ENCODE results near the gene HHIP. TPM values are rescaled to one million over a fixed set of nuclear protein-coding genes. Genes with fewer than 3 reads are reported as not detected.
A peak's percentile ranks its signal among the peaks of the same experiment; 100 is the strongest.

HHIP gene
- total and polyA plus RNA-seq, 2 donors (not counting 1 experiment from before 2014, with no cell fraction given): under 0.01 to 0.59 TPM

DNA sequence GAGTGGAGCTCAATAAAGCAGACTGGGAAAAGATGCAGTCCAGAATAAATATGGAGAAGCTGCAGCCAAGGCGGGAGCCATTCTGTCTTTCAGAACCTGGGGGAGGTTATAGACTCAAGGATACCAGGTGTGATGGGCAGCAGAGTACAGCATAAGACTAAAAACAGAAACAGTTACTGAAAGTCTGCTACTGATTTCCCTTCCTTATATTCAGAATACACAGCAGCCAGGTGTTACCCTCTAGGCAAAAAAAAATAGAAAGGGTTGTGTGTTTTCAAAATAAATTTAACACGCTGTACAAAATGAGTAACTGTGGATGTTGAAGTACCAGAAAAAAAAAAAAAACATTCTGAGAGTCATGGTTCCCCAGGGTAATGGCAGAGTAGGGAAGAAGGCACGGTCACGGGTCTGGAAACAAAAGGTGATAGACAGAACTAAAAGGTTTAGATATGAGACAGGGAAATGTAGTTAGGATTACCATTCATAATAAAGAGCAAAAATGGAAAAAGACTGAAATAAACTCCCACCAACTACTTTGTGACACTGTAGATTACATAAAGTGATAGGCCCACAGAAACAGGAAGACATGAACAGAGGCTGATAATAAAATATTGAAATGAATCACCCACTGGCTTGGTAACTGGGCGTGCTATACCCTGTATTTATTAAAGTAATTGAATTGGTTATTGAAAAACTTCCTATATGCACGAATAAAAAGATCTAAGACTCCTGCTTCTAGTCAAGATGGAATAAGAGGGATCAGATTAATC, 10.8 kb upstream of the HHIP start:
- no peaks in the 10 kb centered on the region for H3K4me1 ChIP-seq (ENCODE audit: control insufficient read depth, extremely low read depth, insufficient read depth, low read length)
- H3K27me3 ChIP-seq (ENCODE audit: control insufficient read depth, insufficient read depth, low read length): no peaks in the 10 kb centered on the region
- no peak overlapping the region for H2AFZ ChIP-seq (ENCODE audit: low read length)
- no peaks in the 10 kb centered on the region for H3K79me2 ChIP-seq (ENCODE audit: control insufficient read depth, insufficient read depth, low read length)
- H3K4me3 ChIP-seq (replicated peaks in 1 of 4; ENCODE audit: control extremely low read depth in 1 of 4, insufficient read depth in 1 of 4, low read depth in 3 of 4, low read length in 4 of 4): no peak overlapping the region
- H4K20me1 ChIP-seq (ENCODE audit: control insufficient read depth, extremely low read depth, insufficient read depth, low read length): no peaks in the 10 kb centered on the region
- no peak overlapping the region for H3K4me2 ChIP-seq (ENCODE audit: extremely low read depth, insufficient read depth, low read length)
- H3K9ac ChIP-seq (ENCODE audit: insufficient read depth, low read length): no peak overlapping the region
- no peak for DNase-seq (ENCODE audit: low read depth in 2 of 2)
- H3K9me3 ChIP-seq (ENCODE audit: control insufficient read depth, insufficient read depth, low read depth, low read length): no peaks in the 10 kb centered on the region
- H3K36me3 ChIP-seq (ENCODE audit: control insufficient read depth, insufficient read depth, low read length): no peaks in the 10 kb centered on the region
- TF ChIP-seq, protein P1, sequence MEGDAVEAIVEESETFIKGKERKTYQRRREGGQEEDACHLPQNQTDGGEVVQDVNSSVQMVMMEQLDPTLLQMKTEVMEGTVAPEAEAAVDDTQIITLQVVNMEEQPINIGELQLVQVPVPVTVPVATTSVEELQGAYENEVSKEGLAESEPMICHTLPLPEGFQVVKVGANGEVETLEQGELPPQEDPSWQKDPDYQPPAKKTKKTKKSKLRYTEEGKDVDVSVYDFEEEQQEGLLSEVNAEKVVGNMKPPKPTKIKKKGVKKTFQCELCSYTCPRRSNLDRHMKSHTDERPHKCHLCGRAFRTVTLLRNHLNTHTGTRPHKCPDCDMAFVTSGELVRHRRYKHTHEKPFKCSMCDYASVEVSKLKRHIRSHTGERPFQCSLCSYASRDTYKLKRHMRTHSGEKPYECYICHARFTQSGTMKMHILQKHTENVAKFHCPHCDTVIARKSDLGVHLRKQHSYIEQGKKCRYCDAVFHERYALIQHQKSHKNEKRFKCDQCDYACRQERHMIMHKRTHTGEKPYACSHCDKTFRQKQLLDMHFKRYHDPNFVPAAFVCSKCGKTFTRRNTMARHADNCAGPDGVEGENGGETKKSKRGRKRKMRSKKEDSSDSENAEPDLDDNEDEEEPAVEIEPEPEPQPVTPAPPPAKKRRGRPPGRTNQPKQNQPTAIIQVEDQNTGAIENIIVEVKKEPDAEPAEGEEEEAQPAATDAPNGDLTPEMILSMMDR (conservative IDR thresholded peaks at IDR 0.05 in 1 of 2, IDR thresholded peaks at IDR 0.05 in 1 of 2; ENCODE audit: low read depth in 1 of 2, low read length in 2 of 2): no peak
- no peak for TF ChIP-seq EZH2 (IDR thresholded peaks at IDR 0.05; ENCODE audit: low read length, missing control alignments)
- H3K27ac ChIP-seq (ENCODE audit: insufficient read depth, low read length): no peak overlapping the region

DNA sequence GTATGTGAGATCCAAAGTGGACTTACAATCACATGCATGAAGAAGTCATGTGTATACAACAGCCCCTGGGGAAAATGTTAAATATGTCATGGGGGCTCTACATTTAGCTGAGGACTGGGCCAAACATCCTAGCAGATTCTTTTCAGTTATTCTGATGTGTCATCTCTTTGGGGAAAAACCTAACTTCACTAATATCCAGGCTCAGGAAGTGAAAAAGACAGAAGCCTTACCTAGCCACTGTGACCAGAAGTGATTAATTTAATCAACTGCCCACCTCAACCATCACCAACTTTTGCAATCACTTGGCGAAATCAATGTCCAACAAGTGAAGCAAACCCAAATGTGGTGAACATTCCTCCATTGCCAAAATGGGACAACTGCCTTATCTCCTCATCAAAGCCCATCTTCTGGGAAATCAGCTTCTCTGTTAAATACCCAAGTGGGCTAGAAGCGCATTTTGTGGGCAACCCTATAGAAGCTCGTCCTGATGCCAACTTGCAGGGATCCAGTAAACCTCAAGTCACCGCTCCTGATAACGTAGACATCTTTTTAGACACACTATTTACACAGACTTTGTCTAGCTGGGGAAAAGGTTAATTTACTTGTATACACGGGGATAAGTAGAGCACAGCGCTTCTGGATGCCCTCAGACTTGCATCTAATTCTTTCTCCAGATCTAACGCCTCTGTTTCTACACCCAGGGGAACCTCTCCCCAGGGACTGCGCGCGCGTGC, 1.4 kb upstream of the HHIP start:
- H3K9ac ChIP-seq (ENCODE audit: insufficient read depth, low read length): no peak overlapping the region
- H3K27me3 ChIP-seq (ENCODE audit: control insufficient read depth, insufficient read depth, low read length): peaks cover 4% of the 10 kb centered on the region
- no peaks in the 10 kb centered on the region for H4K20me1 ChIP-seq (ENCODE audit: control insufficient read depth, extremely low read depth, insufficient read depth, low read length)
- H2AFZ ChIP-seq (ENCODE audit: low read length): no peak overlapping the region
- H3K4me1 ChIP-seq (ENCODE audit: control insufficient read depth, extremely low read depth, insufficient read depth, low read length): no peaks in the 10 kb centered on the region
- H3K4me2 ChIP-seq (ENCODE audit: extremely low read depth, insufficient read depth, low read length): no peak overlapping the region
- H3K79me2 ChIP-seq (ENCODE audit: control insufficient read depth, insufficient read depth, low read length): no peaks in the 10 kb centered on the region
- H3K4me3 ChIP-seq (replicated peaks in 1 of 4; ENCODE audit: control extremely low read depth in 1 of 4, insufficient read depth in 1 of 4, low read depth in 3 of 4, low read length in 4 of 4): peak overlapping the region in 2 of 4 experiments; percentile 13 to 62
- TF ChIP-seq, protein P1 (conservative IDR thresholded peaks at IDR 0.05 in 1 of 2, IDR thresholded peaks at IDR 0.05 in 1 of 2; ENCODE audit: low read depth in 1 of 2, low read length in 2 of 2): no peak
- peak; percentile 44 for TF ChIP-seq EZH2 (IDR thresholded peaks at IDR 0.05; ENCODE audit: low read length, missing control alignments)
- no peak for DNase-seq (ENCODE audit: low read depth in 2 of 2)
- H3K9me3 ChIP-seq (ENCODE audit: control insufficient read depth, insufficient read depth, low read depth, low read length): no peaks in the 10 kb centered on the region
- H3K36me3 ChIP-seq (ENCODE audit: control insufficient read depth, insufficient read depth, low read length): no peaks in the 10 kb centered on the region
- no peak overlapping the region for H3K27ac ChIP-seq (ENCODE audit: insufficient read depth, low read length)

DNA sequence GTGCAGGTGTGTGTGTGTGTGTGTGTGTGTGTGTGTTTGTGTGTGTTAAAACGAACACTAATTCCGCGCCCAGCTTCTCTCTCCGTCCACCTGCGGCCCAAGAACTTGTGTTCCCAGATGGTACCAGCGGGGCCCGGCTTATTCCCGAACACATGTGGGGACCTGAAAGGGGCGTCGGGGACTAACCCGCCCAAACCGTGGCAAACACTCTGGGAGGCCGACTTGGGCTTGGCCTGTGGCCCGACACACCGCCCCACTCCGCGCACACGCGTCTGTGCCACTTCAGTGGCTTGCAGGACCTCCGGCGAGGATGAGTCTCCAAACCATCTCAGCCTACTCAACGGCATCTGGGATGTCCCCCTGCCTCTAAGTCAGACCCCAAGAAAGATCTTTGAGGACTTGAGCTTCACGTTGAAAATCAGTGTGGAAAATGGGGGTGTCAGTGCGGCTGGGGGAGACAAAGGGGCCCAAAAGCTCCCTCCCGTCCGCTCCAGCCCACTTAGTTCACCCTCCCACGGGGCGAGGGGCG, 790 bp upstream of the HHIP start:
- TF ChIP-seq EZH2 (IDR thresholded peaks at IDR 0.05; ENCODE audit: low read length, missing control alignments): peak; percentile 25
- TF ChIP-seq, protein P1 (conservative IDR thresholded peaks at IDR 0.05 in 1 of 2, IDR thresholded peaks at IDR 0.05 in 1 of 2; ENCODE audit: low read depth in 1 of 2, low read length in 2 of 2): no peak

More for the DNA sequence above, 790 bp upstream of the HHIP start:
- Histone ChIP-seq H3K4me3 (replicated peaks in 1 of 4; ENCODE audit: control extremely low read depth in 1 of 4, insufficient read depth in 1 of 4, low read depth in 3 of 4, low read length in 4 of 4) (peak overlapping the region in 3 of 4 experiments; percentile 12 to 62 (median 60)), H4K20me1 (ENCODE audit: control insufficient read depth, extremely low read depth, insufficient read depth, low read length) (no peaks in the 10 kb centered on the region), H3K36me3 (ENCODE audit: control insufficient read depth, insufficient read depth, low read length) (no peaks in the 10 kb centered on the region), H2AFZ (ENCODE audit: low read length) (no peak overlapping the region), H3K4me2 (ENCODE audit: extremely low read depth, insufficient read depth, low read length) (peak overlapping the region; percentile 17), H3K27ac (ENCODE audit: insufficient read depth, low read length) (no peak overlapping the region), H3K9ac (ENCODE audit: insufficient read depth, low read length) (no peak overlapping the region), H3K4me1 (ENCODE audit: control insufficient read depth, extremely low read depth, insufficient read depth, low read length) (no peaks in the 10 kb centered on the region), H3K9me3 (ENCODE audit: control insufficient read depth, insufficient read depth, low read depth, low read length) (no peaks in the 10 kb centered on the region), H3K79me2 (ENCODE audit: control insufficient read depth, insufficient read depth, low read length) (no peaks in the 10 kb centered on the region), H3K27me3 (ENCODE audit: control insufficient read depth, insufficient read depth, low read length) (peaks cover 4% of the 10 kb centered on the region)
- DNase-seq (ENCODE audit: low read depth in 2 of 2): peak in 1 of 2 donors; percentile 32
